Measurements from ENCODE around the gene ODC1.

The ODC1 gene

DNA sequence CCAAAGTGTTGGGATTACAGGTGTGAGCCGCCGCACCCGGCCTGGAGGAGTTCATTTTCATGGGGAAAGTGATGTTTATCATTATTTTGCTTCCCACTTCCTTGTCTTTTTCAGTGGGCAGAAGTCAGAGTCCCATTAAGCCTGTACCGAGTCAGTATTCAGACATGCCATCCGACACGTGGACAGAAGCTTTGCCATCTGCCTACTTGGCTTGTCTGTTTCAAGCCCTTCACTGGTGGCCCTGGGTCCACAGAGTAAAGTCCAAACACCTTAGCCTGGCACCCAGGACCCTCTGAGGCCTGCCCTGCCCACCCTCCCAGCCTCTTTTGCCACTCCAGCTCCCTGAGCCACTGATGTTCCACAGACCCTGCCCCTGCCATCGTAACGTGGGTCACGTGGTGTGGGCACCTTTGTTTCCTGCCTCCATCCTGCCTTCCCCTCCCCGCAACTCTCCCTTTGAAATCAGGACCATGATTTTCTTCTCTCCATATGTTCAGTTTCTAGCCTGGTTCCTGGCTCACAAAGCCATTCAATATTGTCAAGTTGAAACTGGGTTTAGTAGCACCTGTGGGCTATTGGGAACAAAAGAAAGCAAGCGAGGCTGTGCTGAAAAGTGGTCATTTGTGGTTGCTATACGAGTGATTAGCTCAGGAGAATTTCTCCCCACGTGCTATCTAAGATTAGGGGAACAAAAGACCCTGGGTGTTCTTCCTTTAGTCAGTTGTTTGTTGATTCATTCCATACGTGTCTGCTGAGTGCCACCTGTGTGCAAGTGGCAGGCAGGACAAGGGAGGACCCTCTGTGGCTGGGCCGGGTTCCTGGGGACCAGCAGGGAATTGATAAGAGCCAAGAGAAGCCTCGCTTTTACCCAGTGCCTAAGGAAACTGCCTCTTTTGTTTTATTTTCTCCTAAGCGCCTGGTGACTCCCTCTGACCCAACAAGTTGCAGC, 5.1 kb upstream of the ODC1 start:
- TF ChIP-seq, protein P1, sequence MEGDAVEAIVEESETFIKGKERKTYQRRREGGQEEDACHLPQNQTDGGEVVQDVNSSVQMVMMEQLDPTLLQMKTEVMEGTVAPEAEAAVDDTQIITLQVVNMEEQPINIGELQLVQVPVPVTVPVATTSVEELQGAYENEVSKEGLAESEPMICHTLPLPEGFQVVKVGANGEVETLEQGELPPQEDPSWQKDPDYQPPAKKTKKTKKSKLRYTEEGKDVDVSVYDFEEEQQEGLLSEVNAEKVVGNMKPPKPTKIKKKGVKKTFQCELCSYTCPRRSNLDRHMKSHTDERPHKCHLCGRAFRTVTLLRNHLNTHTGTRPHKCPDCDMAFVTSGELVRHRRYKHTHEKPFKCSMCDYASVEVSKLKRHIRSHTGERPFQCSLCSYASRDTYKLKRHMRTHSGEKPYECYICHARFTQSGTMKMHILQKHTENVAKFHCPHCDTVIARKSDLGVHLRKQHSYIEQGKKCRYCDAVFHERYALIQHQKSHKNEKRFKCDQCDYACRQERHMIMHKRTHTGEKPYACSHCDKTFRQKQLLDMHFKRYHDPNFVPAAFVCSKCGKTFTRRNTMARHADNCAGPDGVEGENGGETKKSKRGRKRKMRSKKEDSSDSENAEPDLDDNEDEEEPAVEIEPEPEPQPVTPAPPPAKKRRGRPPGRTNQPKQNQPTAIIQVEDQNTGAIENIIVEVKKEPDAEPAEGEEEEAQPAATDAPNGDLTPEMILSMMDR (IDR thresholded peaks at IDR 0.05; ENCODE audit: insufficient read depth, low read depth, low read length, missing control alignments): no peak
- H3K4me3 ChIP-seq (ENCODE audit: low read length): no peak overlapping the region
- no peak for DNase-seq (ENCODE audit: low read depth)

DNA sequence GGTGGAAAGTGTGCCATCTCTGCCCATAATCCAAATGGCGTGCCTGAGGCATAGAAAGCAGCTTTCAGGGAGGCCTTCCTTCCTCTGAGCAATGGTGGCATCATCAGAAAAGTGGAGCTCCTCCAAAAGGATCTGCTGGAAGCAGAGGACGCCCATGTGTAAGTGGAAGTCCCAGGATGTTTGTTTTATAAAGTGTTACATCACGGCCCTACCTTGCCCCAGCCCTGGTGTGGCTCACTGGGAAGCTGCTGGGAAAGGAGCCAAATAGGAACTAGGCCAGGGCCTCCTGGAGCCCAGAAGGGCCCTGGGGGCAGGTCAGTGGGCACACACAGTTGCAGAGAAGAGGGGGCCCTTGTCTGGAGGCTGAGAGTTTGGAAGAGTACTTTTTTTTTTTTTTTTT, 4.2 kb upstream of the ODC1 start:
- TF ChIP-seq, protein P1 (IDR thresholded peaks at IDR 0.05; ENCODE audit: insufficient read depth, low read depth, low read length, missing control alignments): no peak
- no peak overlapping the region for H3K4me3 ChIP-seq (ENCODE audit: low read length)
- peak; percentile 97 for DNase-seq (ENCODE audit: low read depth)

DNA sequence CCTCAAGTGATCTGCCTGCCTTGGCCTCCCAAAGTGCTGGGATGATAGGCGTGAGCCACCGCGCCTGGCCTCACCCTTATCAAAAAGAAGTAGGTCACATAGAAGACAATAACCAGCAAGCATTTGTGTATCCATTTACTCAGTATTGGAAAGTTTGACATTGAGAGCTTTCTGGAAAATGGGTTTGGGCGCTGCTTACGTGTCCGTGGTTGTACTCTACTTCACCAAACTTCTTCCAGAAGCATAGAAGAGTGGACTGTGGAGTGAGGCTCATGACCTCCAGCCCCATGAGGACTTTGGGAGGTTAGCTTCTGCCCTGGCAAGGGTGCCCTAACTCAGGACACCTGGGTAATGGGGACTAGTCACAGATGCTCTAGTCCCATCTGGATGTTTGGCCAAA, 3.7 kb upstream of the ODC1 start:
- H3K4me3 ChIP-seq (ENCODE audit: low read length): no peak overlapping the region
- DNase-seq (ENCODE audit: low read depth): no peak
- TF ChIP-seq, protein P1 (IDR thresholded peaks at IDR 0.05; ENCODE audit: insufficient read depth, low read depth, low read length, missing control alignments): no peak

DNA sequence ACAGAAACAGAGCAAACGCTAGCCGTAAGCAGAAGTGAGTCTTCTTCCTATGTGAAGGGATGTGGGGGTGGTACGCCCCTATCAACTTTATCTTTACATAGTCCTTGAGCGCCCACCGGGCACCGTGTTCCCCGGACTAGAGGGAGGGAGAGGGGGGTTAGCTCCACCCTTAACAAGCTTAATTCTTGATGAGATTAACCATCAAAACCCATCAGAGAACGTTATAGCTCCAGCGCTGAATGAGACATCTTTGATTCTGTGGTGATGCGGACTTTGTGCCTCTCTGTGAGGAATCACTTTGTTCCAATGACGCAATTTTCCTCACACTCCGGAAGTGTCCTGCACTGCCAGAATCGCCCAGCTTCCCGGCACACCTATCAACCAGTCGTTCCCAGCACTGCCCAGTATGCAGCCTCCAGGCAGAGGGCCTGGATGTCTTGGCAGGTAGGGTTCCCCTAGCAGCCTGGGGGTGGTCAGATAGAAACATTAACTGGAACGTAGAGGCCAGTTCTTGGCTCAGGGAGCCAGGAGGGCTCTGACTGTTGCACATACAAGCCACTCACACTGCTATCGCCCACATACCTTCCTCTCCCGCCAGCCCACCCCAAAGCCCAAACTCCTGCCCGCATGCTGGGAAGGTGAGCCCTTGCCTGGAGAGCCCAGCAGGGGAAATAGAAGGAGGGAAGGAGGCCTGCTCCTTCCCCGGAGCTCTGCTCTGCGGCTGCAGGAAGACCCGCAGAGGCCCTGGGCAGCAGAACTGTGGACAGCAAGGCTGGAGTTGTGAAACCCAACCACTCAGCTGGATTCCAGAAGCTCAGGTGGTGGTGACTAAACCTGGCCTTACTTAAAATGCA, 1.9 kb upstream of the ODC1 start:
- DNase-seq (ENCODE audit: low read depth): peak; percentile 78
- TF ChIP-seq, protein P1 (IDR thresholded peaks at IDR 0.05; ENCODE audit: insufficient read depth, low read depth, low read length, missing control alignments): no peak

DNA sequence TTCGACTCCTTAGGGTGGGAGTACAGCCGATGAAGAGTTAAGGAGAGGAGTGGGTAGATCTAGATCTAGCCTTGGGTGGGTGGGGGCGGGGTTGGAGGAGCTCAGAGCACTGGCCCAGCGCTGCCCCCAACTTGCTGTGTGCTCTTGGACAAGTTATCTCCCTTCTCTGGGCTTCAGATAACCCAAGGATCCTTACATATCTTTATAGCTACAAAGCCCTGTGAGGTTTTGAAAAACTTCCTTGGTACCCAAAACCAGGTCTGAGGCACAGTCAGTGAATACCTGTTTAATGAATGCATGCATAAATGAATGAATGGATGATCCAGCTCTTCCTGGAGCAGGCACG, 1.3 kb upstream of the ODC1 start:
- TF ChIP-seq, protein P1 (IDR thresholded peaks at IDR 0.05; ENCODE audit: insufficient read depth, low read depth, low read length, missing control alignments): no peak
- no peak overlapping the region for H3K4me3 ChIP-seq (ENCODE audit: low read length)
- DNase-seq (ENCODE audit: low read depth): no peak

More for the DNA sequence above, 1.9 kb upstream of the ODC1 start:
- H3K4me3 ChIP-seq (ENCODE audit: low read length): no peak overlapping the region

DNA sequence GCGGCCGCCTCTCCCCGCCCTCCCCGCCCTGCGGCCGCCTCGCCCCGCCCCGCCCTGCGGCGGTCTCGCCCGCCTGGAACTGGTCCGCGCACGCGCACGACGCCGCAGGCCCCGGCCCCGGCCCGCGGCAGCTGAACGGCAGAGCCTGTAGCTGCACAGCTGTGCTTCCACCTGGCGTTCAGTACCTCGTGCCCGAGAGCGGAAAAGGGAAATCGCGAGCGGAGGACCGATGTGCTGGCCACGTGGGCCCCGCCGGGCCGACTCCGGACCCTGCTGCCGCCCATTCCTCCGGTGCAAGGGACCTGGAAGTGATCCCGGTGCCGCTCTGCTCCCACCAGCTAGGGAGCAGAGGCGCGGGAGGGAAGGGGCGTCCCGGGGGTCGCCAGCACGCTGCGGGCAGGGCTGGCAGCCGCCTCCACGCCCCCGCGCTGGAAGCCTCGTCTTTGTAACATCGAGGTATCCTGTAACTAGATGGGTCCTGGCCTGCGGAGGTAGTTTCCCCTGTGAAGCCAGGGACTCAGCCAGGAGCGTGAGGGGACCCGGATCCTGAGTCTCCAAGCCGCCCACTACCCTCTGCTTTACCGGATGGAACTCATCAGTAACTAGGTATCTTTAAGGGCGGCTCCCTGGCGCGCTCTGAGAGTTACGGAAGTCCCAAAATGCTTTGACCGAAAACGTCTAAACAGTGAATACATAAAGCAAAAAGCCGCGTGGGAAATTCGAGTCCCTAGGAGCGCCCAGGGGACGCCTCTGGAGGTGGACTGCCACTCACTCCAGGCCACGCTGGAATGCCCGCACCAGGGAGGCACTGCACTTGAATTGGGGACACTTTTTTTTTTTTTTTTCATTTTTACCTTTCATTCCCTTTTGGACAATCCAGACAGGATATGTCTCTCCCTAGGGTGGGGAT, 704 bp upstream of the ODC1 start:
- H3K4me3 ChIP-seq (ENCODE audit: low read length): peak overlapping the region; percentile 33
- TF ChIP-seq, protein P1 (IDR thresholded peaks at IDR 0.05; ENCODE audit: insufficient read depth, low read depth, low read length, missing control alignments): peak; percentile 17
- peak; percentile 86 for DNase-seq (ENCODE audit: low read depth)
